ENCODE measurements around the gene TOMM40. TPM values are rescaled to one million over a fixed set of nuclear protein-coding genes. Genes with fewer than 3 reads are reported as not detected.

TOMM40 gene
- total and polyA plus RNA-seq, 2 of the 13 experiments (the other 11 are each of a cell fraction or from before 2014, with no cell fraction given) = 72.0 to 110 TPM

- TF ChIP-seq ZFP91 (CRISPR knock-in tag; IDR thresholded peaks at IDR 0.05; ENCODE audit: borderline replicate concordance) = peak; percentile 81; the same call in 1 of the 2 replicates
- TF ChIP-seq SUZ12 (IDR thresholded peaks at IDR 0.05; ENCODE audit: low read depth, low read length) = no peak
- TF ChIP-seq, protein P1, sequence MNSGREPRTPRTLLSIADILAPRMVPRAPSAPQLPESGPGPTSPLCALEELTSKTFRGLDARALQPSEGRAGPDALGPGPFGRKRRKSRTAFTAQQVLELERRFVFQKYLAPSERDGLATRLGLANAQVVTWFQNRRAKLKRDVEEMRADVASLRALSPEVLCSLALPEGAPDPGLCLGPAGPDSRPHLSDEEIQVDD (CRISPR knock-in tag; IDR thresholded peaks at IDR 0.05; ENCODE audit: borderline replicate concordance) = no peak
- no peak for TF ChIP-seq ZNF737 (CRISPR knock-in tag; IDR thresholded peaks at IDR 0.05; ENCODE audit: borderline replicate concordance)
- TF ChIP-seq ZSCAN25 (CRISPR knock-in tag; IDR thresholded peaks at IDR 0.05) = peak; percentile 91
- TF ChIP-seq ZNF724P (CRISPR knock-in tag; IDR thresholded peaks at IDR 0.05; ENCODE audit: borderline replicate concordance) = peak; percentile 26; the same call in 1 of the 2 replicates
- TF ChIP-seq, protein P2, sequence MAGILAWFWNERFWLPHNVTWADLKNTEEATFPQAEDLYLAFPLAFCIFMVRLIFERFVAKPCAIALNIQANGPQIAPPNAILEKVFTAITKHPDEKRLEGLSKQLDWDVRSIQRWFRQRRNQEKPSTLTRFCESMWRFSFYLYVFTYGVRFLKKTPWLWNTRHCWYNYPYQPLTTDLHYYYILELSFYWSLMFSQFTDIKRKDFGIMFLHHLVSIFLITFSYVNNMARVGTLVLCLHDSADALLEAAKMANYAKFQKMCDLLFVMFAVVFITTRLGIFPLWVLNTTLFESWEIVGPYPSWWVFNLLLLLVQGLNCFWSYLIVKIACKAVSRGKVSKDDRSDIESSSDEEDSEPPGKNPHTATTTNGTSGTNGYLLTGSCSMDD (CRISPR knock-in tag; IDR thresholded peaks at IDR 0.05) = no peak
- peak; percentile 72 for TF ChIP-seq ZGPAT (CRISPR knock-in tag; IDR thresholded peaks at IDR 0.05)
- TF ChIP-seq ZNF503 (CRISPR knock-in tag; IDR thresholded peaks at IDR 0.05) = no peak
- no peak for TF ChIP-seq NFE2L1 (CRISPR knock-in tag; IDR thresholded peaks at IDR 0.05; ENCODE audit: borderline replicate concordance)
- TF ChIP-seq FOXP1 (IDR thresholded peaks at IDR 0.05) = no peak
- TF ChIP-seq FOXP1 (CRISPR knock-in tag; IDR thresholded peaks at IDR 0.05) = peak; percentile 25; the same call in 1 of the 2 replicates
- TF ChIP-seq GTF2F1 (IDR thresholded peaks at IDR 0.05; ENCODE audit: low read length) = no peak
- TF ChIP-seq CBX2 (IDR thresholded peaks at IDR 0.05; ENCODE audit: low read depth, low read length) = no peak
- no peak for TF ChIP-seq CBX2 (CRISPR knock-in tag; IDR thresholded peaks at IDR 0.05; ENCODE audit: low read depth)
- TF ChIP-seq MAFG (CRISPR knock-in tag; IDR thresholded peaks at IDR 0.05) = peak; percentile 68
- TF ChIP-seq USF2 (IDR thresholded peaks at IDR 0.05; ENCODE audit: low read depth, low read length) = no peak
- TF ChIP-seq USF2 (CRISPR knock-in tag; IDR thresholded peaks at IDR 0.05; ENCODE audit: borderline replicate concordance) = no peak
- peak; percentile 58; the same call in 1 of the 2 replicates for TF ChIP-seq GABPB1 (CRISPR knock-in tag; IDR thresholded peaks at IDR 0.05)
- peak; percentile 50 for TF ChIP-seq FOXA3 (CRISPR knock-in tag; IDR thresholded peaks at IDR 0.05)
- peak; percentile 43; the same call in 1 of the 2 replicates for TF ChIP-seq SALL2 (CRISPR knock-in tag; IDR thresholded peaks at IDR 0.05)
Observed at GRCh38 chr19:44903602-44904425, 12.8 kb downstream of the TOMM40 start (continued).

All from HepG2 (cell line).